Measurements from ENCODE around the gene KMT2A.

KMT2A gene

GRCh38 chr11:118572981-118573550 lies 136.8 kb downstream of the KMT2A start:
- peak; percentile 5; the same call in 1 of the 2 replicates for TF ChIP-seq CTCF (conservative IDR thresholded peaks at IDR 0.05; ENCODE audit: low read length)
- H3K4me3 ChIP-seq (ENCODE audit: low read length) = peak overlapping the region; percentile 93
- peak; percentile 56 for DNase-seq (ENCODE audit: low read depth)

DNA sequence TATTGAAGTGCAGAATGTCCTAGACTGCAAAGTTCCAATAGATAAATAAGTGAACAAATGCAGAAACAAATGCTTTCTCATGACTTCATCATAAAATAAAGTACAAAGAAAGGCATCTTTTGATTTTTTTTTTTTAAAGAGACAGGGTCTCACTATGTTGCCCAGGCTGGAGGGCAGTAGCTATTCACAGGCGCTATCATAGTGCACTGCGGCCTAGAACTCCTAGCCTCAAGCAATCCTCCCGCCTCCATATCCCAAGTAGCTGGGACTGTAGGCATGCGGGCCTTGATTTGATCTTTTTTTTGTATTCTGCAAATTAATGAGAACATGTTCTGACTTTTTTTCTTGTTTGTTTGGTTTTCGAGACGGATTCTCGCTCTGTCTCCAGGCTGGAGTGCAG lies 138.3 kb downstream of the KMT2A start:
- peak overlapping the region; percentile 93 for H3K4me3 ChIP-seq (ENCODE audit: low read length)
- peak; percentile 11 for DNase-seq (ENCODE audit: low read depth)
- TF ChIP-seq CTCF (conservative IDR thresholded peaks at IDR 0.05; ENCODE audit: low read length) = no peak

Data from AG10803 (cell line).